Measurements from ENCODE around the gene TCP10L.
A peak's percentile ranks its signal among the peaks of the same experiment; 100 is the strongest.

The TCP10L gene

DNA sequence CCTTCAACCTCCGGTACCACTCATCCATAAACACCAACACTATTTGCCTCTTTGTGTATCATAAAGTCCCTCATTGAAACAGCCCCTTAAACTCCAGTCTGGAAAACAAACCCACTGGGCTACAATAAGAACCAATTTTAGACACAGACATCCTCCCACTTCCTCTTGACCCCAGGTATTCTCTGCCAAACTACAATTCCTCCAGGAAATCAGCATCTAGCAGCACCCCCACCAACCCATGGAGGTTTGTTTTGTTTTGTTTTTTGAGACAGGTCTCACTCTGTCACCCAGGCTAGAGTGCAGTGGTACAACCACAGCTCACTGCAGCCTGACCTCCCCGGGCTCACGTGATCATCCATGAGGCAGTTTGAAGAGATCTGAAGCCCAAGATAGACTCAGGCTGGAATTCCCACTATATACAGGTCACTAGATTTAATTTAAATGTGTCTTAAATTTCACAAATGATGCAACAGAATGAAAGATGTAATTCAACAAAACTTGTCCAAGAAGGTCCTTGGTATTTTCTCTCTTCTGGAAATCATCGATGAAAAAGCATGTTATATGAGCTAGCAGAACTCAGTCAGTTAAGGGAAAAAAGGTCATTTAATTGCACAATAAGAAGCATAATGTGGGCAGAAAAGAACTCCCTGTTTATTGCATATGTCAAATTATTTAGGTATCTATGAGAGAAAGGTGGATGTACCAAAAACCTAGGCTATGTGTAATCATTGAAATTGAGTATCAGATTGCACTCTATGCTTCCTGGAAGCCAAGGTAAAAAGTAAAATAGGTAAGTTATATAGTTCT, 30.3 kb downstream of the TCP10L start:
- H3K4me3 ChIP-seq (ENCODE audit: low read length) = no peak overlapping the region
- peak; percentile 7 for DNase-seq (ENCODE audit: low read depth)
- TF ChIP-seq, protein P1, sequence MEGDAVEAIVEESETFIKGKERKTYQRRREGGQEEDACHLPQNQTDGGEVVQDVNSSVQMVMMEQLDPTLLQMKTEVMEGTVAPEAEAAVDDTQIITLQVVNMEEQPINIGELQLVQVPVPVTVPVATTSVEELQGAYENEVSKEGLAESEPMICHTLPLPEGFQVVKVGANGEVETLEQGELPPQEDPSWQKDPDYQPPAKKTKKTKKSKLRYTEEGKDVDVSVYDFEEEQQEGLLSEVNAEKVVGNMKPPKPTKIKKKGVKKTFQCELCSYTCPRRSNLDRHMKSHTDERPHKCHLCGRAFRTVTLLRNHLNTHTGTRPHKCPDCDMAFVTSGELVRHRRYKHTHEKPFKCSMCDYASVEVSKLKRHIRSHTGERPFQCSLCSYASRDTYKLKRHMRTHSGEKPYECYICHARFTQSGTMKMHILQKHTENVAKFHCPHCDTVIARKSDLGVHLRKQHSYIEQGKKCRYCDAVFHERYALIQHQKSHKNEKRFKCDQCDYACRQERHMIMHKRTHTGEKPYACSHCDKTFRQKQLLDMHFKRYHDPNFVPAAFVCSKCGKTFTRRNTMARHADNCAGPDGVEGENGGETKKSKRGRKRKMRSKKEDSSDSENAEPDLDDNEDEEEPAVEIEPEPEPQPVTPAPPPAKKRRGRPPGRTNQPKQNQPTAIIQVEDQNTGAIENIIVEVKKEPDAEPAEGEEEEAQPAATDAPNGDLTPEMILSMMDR (conservative IDR thresholded peaks at IDR 0.05; ENCODE audit: low read length) = no peak

- DNase-seq (ENCODE audit: low read depth) = no peak
- TF ChIP-seq, protein P1 (conservative IDR thresholded peaks at IDR 0.05; ENCODE audit: low read length) = no peak
- no peak overlapping the region for H3K4me3 ChIP-seq (ENCODE audit: low read length)
Observed at GRCh38 chr21:32549886-32550285, 35.4 kb downstream of the TCP10L start.

DNA sequence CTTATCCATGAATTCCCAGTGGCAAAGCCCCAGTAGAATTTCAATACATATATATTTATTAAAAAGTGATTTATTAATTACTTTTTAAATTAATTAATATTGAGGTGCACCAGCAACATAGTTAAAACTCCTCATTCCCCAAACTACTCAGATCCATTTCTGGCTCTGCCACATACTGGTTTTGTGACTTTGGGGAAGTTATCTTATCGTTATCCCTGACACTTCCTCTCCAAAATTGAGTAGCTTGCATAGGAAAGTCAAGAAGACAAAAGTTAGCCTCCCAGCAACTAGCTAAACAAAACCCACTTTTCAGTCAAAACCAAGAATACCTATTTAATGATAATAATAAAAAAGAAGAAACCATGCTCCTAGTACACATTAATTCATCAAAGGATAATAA, 35.9 kb downstream of the TCP10L start:
- DNase-seq (ENCODE audit: low read depth) = no peak
- TF ChIP-seq, protein P1 (conservative IDR thresholded peaks at IDR 0.05; ENCODE audit: low read length) = no peak
- H3K4me3 ChIP-seq (ENCODE audit: low read length) = no peak overlapping the region

DNA sequence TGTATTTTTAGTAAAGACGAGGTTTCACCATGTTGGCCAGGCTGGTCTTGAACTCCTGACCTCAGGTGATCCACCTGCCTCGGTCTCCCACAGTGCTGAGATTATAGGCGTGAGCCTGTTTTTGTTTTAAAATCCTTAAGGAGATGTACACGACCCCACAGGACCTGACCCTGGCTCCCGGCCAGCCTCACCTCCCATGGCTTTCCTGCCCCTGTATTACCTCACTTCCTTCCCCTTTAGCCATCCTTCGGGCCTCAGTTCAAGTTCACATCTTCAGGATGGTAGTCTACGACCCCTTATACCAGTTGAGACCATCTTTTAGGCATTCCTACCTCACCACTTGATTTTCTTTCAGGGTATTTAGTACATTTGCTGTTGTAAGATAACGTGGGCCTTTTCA, 36.3 kb downstream of the TCP10L start:
- no peak overlapping the region for H3K4me3 ChIP-seq (ENCODE audit: low read length)
- TF ChIP-seq, protein P1 (conservative IDR thresholded peaks at IDR 0.05; ENCODE audit: low read length) = no peak
- no peak for DNase-seq (ENCODE audit: low read depth)

DNA sequence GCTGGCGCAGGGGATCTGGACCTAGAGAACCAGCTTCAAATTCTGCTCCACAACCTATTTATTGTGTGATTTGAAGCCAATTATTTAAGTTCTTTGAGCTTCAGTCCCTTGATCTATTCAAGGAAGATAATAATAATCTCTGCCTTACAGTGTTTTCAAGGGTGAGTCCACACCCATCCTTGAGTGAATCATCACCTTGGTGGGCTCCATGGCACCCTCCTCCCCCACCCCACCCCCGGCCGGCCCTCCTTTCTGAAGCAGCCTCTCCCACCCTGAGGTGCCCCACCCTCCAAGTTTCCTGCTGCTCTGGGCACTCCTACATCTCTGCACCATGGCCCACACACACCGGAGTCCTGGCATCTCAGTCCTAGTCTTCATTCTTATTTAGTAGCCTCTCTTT, 38.3 kb downstream of the TCP10L start:
- DNase-seq (ENCODE audit: low read depth) = no peak
- H3K4me3 ChIP-seq (ENCODE audit: low read length) = no peak overlapping the region
- TF ChIP-seq, protein P1 (conservative IDR thresholded peaks at IDR 0.05; ENCODE audit: low read length) = no peak

DNA sequence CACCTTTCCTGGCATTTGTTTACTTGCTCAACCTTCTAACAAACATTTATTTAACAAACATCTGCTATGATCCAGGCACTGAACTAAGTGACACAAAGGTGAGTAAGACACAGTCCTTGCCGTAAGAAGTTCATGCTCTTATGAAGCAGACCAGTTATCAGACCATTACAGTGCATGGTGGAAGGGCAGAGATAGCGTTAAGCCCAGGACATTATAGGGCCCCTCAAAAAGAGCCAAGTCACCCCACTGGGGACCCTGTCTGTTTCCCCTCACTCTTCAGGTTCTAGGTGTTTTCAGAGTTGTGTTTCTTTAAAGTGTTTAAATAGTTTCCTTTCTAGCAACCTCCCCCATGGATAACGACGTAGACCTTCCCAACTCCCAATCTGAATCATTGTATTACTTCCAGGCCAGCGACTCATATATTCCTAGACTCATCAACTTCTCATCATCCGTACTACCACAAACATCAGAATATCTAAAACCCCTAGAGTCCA, 39.3 kb downstream of the TCP10L start:
- TF ChIP-seq, protein P1 (conservative IDR thresholded peaks at IDR 0.05; ENCODE audit: low read length) = no peak
- H3K4me3 ChIP-seq (ENCODE audit: low read length) = no peak overlapping the region
- DNase-seq (ENCODE audit: low read depth) = peak; percentile 3

- DNase-seq (ENCODE audit: low read depth) = no peak
- TF ChIP-seq, protein P1 (conservative IDR thresholded peaks at IDR 0.05; ENCODE audit: low read length) = no peak
- no peak overlapping the region for H3K4me3 ChIP-seq (ENCODE audit: low read length)
Observed at GRCh38 chr21:32544697-32545096, 40.6 kb downstream of the TCP10L start.
